Left renal cortex interstitium (tissue), 4 donors: ENCODE results near the gene ZFPM1. TPM values are rescaled to one million over a fixed set of nuclear protein-coding genes. Genes with fewer than 3 reads are reported as not detected.

Experiments
- DNase-seq, 4 donors: peaks; one replicate each; pipeline ENCODE4 v3.0.0-alpha.2; 2013; ENCODE audit warnings: low read depth in 4 of 4, low spot score in 2 of 4, missing footprints in 1 of 4
- polyA plus RNA-seq, 4 donors: library from polyadenylated mRNA; unstranded; fragments of 120-200 nt; gene quantifications; one replicate each; pipeline ENCODE4 v1.2.1, GENCODE V29; 2013; ENCODE audit not compliant: insufficient read length in 4 of 4

The ZFPM1 gene
- polyA plus RNA-seq, 4 donors, result 1.9 to 6.7 (median 5.0) TPM

GRCh38 chr16:88535191-88535856 is 82.2 kb downstream of the ZFPM1 start:
- no peak for DNase-seq

GRCh38 chr16:88535857-88536222 is 82.8 kb downstream of the ZFPM1 start:
- no peak for DNase-seq

DNA sequence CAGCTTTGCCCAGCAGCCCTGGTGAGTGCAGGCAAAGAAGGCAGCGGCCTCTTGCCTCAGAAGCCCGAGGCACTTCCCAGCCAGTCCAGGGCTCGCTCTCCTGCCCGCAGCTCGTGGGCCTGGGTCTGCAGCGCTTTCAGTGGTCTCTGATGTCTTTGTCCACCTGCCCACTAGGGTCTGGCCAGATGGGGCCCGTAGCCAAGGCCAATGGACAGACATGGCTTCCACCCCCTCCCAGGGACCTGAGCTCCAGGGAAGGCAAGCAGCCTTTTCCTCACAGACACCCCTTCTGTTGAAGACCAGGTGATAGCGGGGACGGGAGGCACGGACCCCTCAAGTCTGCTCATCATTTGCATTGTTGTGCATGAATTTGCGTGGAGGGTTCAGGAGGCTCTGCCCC is 83.4 kb downstream of the ZFPM1 start:
- no peak for DNase-seq

GRCh38 chr16:88536971-88537751 is 84.1 kb downstream of the ZFPM1 start:
- DNase-seq, result no peak

DNA sequence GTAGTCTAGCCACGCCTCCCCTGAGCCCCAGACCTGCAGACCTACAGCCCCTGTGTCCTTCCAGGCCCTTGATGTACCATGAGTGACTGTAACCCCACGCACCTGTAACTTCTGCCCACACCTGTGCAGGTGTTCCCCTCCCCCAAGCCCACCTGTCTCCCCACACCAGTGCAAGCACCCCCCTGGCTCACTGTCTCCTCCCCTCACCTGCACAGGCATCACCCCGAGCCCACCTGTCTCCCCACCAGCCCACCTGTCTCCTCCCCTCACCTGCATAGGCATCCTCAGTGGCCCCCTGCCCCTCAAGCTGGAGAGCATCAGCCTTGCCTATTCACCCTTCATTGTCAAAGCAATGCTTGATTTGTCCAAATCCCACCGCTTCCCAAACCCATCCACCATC is 84.8 kb downstream of the ZFPM1 start:
- DNase-seq, result no peak

DNA sequence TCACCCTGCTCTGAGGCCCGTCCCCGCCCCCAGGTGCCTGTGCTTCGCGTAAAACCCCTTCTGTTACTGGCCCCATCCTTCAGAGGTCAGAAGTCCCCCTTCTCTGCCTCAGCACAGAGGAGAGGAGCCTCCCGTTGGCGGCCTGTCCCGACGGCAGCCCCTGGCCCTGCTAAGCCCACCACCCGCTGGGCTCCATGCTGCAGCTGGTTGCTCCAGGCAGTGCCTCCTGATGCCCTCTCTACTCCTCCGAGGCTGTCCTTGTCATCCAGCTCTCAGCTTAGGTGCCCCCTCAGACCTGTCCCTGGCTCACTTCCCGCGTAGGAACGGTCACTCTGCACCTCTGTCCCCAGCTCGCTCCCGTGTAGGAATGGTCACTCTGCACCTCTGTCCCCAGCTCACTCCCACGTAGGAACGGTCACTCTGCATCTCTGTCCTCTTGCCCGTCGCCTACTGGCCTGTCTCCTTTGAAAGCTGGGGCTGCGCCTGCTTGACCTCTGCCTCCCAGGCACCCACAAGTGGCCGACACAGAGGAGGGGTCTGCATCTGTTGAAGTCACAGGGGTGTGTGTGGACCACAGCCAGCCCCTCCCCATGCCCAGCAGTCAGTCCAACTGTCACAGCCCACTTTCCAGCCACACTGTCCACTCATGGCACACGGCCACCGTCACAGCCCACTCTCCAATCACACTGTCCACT is 85.4 kb downstream of the ZFPM1 start:
- DNase-seq, result no peak

DNA sequence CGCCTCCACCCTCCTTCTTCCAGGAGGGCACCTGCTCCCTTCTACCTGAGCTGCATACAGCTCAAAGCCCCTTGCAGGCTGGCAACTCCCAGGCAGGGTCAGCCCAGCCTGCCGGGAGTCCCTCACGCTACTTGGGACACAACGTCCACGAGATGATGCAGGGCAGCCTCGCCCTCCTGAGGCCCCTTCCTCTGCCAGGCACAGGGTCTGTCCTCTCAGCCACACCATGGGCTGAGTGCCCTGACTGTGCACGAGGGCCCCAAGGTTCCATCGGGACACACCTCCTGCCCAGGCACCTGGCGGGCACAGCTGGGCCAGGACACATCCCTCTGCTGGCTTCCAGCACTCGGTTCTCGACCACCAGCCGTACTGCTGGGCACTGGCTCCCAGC is 86.2 kb downstream of the ZFPM1 start:
- no peak for DNase-seq

DNA sequence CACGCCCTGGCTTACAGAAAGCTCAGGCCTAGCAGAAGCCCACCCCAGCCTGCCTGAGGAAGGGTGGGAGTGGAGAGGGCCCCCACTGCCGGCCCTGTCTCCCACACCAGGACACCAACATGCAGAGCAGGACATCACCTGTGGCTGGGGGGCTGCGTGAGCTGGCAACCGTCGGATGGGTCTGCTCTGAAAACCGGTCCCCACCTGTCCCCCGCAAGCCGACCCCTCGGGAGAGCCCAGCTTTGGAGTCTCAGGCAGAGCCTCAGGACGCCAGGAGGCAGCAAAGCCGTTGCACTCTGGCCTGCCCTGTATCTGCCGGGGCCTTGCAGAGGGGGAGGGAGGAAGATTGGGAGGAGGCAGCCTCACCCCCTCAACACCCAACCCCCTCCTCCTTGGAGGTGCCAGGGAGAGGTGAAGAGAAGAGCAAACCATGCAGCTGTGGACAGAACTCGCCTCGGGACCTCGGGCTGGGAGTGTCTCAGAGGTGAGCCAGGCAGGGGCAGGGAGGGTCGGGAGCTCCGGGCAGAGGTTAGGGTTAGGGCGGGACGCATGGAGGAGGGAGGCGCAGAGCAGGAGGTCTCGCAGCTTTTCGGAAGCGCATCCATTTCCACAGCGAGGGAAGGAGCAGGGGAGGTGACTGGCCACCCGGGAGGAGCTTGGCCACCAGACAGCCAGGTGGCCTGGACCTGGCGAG is 86.7 kb downstream of the ZFPM1 start:
- no peak for DNase-seq

- DNase-seq, result no peak
Observed at GRCh38 chr16:88540346-88540977, 87.4 kb downstream of the ZFPM1 start.

- no peak for DNase-seq
Observed at GRCh38 chr16:88541831-88542616, 88.9 kb downstream of the ZFPM1 start.

DNA sequence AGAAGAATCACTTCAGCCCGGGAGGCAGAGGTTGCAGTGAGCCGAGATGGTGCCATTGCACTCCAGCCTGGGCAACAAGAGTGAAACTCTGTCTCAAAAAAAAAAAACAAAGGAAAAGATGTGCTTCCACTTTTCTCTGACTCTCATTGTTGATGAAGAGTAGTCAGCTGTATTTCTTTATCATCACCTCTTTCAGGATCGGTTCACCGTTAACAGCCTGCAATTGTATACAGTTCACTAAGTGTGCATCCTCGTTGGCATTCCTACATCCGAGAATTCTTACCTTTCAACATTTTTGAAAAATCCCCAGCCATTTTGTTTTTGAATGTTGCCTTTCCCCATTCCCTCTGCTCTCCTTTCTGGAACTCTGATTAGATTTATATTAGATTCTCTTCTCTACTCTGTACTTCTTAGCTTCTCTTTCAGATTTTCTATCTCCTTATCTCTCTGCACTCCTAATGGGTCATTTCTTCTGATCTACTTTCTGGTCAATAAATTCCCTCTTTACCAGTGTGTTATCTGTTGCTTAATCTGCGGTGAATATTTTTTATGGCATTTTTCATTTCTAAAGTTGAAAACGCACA is 90.2 kb downstream of the ZFPM1 start:
- DNase-seq, result no peak

GRCh38 chr16:88545781-88546180 is 92.7 kb downstream of the ZFPM1 start:
- DNase-seq, result no peak

DNA sequence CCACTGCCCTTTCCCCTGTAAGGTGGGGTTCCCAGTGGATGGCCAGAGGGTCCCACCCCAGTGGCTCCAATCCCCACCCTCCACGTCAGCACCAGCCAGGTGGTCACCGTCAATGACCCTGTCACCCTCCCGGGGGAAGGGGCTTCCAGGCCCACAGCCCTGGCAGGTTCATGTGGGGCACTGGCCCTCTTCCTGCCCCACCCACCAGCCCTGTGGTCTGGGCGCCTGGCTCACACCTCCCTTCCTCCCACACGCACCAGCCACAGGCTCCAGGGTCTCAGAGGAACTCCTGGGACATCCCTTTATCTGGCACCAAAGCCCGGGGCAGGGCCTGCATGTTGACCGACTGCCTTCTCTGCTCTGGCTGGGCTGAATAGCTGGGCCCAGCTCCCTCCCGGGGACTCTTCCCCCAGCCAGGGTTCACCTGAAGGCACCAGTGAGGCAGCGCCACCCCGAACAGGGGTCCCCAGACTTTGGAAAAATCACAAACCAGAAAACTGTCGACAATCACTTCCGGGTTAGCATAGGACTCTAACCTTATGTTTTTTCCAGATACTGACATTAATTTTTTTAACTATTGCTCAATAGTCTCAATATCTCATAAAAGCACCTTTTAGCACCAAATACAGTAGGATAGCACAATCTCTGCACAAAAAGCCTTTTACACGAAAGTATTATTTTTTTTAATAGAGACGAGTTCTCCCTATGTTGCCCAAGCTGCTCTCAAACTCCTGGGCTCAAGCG is 95.2 kb downstream of the ZFPM1 start:
- no peak for DNase-seq

DNA sequence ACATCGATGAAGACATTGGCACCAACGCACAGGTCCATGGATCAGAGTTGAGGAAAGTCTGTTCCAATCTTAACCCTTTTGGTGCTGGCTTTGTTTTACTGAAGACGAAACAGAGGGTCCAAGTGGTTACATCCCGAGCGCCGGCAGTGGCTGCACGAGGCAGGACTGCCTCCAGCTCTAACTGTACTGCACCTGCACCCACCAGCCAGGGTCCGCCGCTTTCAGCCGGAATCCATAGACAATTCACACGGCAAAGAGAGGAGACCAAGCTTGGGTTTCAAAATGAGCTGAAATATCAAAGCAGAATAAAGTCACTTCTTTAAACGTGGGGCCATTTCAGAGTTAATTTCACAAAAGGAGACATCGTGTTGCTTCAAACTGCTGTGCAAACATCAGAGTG is 95.9 kb downstream of the ZFPM1 start:
- no peak for DNase-seq

DNA sequence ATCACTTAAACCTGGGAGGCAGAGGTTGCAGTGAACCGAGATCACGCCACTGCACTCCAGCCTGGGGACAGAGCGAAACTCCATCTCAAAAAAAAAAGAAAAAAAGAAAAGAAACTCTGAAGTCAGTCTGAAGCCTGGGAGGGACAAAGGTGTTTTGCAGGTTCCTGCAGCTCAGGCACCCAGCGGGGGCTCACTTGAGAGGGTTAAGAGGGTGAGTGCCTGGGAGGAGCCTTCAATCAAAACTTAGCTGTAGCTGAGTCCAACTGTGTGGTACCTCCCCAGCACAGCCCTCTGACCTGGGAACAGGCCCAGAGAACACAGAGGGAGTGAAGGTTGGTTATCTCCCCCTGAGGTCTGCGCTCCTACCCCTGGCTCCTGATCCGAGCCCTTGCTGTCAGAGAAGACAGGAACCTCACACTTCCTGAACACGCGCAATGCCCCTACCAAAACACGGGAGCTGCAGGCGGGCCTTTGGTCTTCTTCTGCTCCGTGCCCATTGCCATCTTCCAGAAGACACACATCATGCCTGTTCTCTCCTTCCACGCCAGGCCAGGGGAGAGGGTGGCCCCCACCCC is 96.7 kb downstream of the ZFPM1 start:
- no peak for DNase-seq

- no peak for DNase-seq
Observed at GRCh38 chr16:88550246-88550661, 97.2 kb downstream of the ZFPM1 start.

DNA sequence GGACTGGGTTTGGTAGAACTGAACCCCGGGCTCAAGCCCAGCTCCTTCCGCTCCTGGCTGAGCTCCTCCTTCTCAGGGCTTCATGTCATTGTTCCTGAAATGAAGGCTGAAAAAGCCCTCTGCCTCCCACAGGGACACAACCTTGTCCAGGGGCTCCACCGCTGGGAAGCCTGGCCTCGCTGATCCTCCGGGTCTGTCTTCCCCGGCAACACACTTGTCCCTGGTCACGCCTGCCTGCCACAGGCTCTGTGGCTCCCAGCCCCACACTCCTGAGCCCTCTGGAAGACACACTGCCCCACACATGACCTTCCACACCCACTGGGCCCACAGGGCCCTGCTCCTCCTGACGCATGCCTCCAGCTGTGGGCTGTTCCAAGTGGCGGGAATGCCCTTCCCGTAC is 99.1 kb downstream of the ZFPM1 start:
- no peak for DNase-seq

GRCh38 chr16:88552815-88553214 is 99.7 kb downstream of the ZFPM1 start:
- DNase-seq, result no peak

DNA sequence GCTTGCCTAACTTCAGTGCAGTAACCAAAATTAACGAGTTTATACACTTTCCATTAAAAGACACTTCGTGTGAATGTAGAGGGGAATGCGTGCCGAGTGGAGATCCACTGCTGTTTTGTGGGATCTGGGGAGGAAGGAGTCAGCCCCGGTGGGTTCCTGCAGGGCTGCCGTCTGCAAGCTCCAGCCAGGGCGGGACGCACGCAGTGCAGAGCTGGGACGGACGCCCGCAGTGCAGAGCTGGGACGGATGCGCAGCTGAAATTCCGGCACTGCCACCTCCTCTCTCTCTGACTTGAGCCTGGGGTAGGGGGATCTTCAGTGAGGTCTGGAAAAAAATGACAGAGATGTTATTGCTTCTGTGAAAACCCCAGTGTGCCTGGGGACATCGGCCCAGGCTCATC is 100.7 kb downstream of the ZFPM1 start:
- DNase-seq, result no peak
